ENCODE data around the gene KRTAP9-6. TPM values are rescaled to one million over a fixed set of nuclear protein-coding genes. Genes with fewer than 3 reads are reported as not detected.
A peak's percentile ranks its signal among the peaks of the same experiment; 100 is the strongest.

The KRTAP9-6 gene
- total and polyA plus RNA-seq, 2 of the 13 experiments (the other 11 are each of a cell fraction or from before 2014, with no cell fraction given), result not detected

DNA sequence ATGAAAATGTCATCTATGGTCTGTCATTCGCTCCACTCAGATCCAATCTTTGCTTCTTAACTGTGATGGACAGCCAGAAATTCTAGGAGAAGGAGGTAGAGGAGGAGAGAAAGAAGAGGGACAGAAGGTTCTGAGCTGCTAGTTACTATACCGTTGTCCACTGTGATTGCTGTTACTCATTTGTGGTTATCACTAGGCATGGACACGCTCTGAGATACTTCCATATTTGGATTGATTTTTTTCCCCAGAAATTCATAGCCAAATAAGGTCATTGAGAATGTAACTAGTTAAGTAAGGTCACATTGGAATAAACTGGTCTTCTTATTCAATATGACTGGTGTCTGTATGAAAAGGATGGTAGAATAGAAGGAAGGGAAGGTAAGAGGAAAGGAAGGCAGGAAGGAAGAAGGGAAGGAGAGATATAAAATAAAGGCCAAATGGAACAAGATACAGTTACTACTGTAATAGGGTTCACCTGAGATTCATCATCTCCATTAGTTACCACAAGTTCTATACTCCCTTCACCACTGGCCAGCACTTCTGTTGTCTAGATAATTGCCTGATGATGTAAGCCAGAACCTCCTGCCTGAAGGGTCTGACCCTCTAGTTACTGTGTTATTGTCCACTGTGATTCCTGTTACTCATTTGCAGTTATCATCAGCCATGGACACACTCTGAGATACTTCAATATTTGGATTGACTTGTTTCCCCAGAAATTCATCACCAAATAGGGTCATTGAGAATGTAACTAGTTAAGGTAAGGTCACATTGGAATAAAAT is 13.2 kb downstream of the KRTAP9-6 start (continued):
- TF ChIP-seq, protein P1, sequence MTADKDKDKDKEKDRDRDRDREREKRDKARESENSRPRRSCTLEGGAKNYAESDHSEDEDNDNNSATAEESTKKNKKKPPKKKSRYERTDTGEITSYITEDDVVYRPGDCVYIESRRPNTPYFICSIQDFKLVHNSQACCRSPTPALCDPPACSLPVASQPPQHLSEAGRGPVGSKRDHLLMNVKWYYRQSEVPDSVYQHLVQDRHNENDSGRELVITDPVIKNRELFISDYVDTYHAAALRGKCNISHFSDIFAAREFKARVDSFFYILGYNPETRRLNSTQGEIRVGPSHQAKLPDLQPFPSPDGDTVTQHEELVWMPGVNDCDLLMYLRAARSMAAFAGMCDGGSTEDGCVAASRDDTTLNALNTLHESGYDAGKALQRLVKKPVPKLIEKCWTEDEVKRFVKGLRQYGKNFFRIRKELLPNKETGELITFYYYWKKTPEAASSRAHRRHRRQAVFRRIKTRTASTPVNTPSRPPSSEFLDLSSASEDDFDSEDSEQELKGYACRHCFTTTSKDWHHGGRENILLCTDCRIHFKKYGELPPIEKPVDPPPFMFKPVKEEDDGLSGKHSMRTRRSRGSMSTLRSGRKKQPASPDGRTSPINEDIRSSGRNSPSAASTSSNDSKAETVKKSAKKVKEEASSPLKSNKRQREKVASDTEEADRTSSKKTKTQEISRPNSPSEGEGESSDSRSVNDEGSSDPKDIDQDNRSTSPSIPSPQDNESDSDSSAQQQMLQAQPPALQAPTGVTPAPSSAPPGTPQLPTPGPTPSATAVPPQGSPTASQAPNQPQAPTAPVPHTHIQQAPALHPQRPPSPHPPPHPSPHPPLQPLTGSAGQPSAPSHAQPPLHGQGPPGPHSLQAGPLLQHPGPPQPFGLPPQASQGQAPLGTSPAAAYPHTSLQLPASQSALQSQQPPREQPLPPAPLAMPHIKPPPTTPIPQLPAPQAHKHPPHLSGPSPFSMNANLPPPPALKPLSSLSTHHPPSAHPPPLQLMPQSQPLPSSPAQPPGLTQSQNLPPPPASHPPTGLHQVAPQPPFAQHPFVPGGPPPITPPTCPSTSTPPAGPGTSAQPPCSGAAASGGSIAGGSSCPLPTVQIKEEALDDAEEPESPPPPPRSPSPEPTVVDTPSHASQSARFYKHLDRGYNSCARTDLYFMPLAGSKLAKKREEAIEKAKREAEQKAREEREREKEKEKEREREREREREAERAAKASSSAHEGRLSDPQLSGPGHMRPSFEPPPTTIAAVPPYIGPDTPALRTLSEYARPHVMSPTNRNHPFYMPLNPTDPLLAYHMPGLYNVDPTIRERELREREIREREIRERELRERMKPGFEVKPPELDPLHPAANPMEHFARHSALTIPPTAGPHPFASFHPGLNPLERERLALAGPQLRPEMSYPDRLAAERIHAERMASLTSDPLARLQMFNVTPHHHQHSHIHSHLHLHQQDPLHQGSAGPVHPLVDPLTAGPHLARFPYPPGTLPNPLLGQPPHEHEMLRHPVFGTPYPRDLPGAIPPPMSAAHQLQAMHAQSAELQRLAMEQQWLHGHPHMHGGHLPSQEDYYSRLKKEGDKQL (CRISPR knock-in tag; IDR thresholded peaks at IDR 0.05; ENCODE audit: low read depth), result no peak

DNA sequence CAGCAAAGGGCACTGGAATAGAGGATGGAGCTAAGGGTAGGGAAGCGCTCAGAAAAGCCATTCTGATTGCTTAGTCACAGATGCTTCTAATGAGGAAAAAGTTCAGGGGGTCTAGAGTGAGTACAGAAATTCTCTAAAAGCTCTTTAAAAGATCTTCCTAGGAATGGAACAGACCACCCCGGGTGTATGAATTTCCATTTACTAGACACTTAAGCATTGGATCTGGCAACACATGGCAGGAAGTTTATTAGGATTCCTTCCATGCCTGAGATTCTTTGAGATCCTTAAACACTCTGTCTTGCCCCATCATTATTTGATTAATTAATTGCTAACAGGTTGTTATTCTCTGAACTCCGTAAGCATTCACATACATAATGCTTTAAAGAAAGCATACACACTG is 18.9 kb downstream of the KRTAP9-6 start:
- in situ Hi-C loops (cut with HindIII; ENCODE audit: extremely low pct_ligation_motif_present, low pct_unique_long_range_greater_than_20kb) (no loop called here), intact Hi-C loops (cut with micrococcal nuclease; ENCODE audit: unreplicated experiment) (no loop called here)
- no TSS peak for BruUV-seq (replicated peaks)
- H3K4me1 ChIP-seq (ENCODE audit: insufficient read depth, low read length), result peaks cover 6% of the 10 kb centered on the region; the same call in 1 of the 2 replicates
- H3K79me2 ChIP-seq (ENCODE audit: insufficient read depth, low read length), result no peaks in the 10 kb centered on the region
- no peak overlapping the region for H2AFZ ChIP-seq (ENCODE audit: low read length)
- no peak overlapping the region for H3K4me3 ChIP-seq (replicated peaks in 1 of 3; ENCODE audit: insufficient read depth in 1 of 3, low read depth in 2 of 3, low read length in 3 of 3)
- CTCF ChIA-PET (ENCODE audit: low intra/inter-chr PET ratio, low total read pairs), result no interaction called here
- ATAC-seq, result no peak
- no peak overlapping the region for H3K27ac ChIP-seq (ENCODE audit: extremely low read length, insufficient read depth, low read length)
- no peaks in the 10 kb centered on the region for H3K27me3 ChIP-seq (ENCODE audit: control insufficient read depth in 1 of 2, insufficient read depth in 2 of 2, low read length in 2 of 2)
- no peaks in the 10 kb centered on the region for H4K20me1 ChIP-seq (ENCODE audit: insufficient read depth, low read length)
- WGBS (ENCODE audit: low lambda C conversion rate), result 2% methylated on average over 3 of the region's 3 CpGs
- no peaks in the 10 kb centered on the region for H3K36me3 ChIP-seq (replicated peaks in 1 of 2; ENCODE audit: control insufficient read depth in 1 of 2, insufficient read depth in 2 of 2, low read length in 2 of 2)
- peak; percentile 0 for DNase-seq (ENCODE audit: low spot score)
- H3K9ac ChIP-seq (ENCODE audit: insufficient read depth, low read depth, low read length), result no peak overlapping the region
- no peak overlapping the region for H3K4me2 ChIP-seq (ENCODE audit: low read depth, low read length)
- no peak for FAIRE-seq
- TF ChIP-seq, protein P2, sequence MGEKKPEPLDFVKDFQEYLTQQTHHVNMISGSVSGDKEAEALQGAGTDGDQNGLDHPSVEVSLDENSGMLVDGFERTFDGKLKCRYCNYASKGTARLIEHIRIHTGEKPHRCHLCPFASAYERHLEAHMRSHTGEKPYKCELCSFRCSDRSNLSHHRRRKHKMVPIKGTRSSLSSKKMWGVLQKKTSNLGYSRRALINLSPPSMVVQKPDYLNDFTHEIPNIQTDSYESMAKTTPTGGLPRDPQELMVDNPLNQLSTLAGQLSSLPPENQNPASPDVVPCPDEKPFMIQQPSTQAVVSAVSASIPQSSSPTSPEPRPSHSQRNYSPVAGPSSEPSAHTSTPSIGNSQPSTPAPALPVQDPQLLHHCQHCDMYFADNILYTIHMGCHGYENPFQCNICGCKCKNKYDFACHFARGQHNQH (CRISPR knock-in tag; IDR thresholded peaks at IDR 0.05), result no peak
- TF ChIP-seq AGO1 (IDR thresholded peaks at IDR 0.05; ENCODE audit: low read depth, low read length, poor library complexity, severe bottlenecking) (no peak), HNRNPL (IDR thresholded peaks at IDR 0.05; ENCODE audit: low read depth, low read length) (no peak), IRF2 (CRISPR knock-in tag; IDR thresholded peaks at IDR 0.05) (no peak)
- POLR2A ChIA-PET, result no interaction called here
- no peaks in the 10 kb centered on the region for H3K9me3 ChIP-seq (ENCODE audit: low read length)
